ENCODE results near the gene MYH6.
A peak's percentile ranks its signal among the peaks of the same experiment; 100 is the strongest.
"Not testable (repeated sequence)": the region's sequence is repeated elsewhere in the genome, so short reads cannot be mapped to it uniquely, and the experiment has no call there.

Gene MYH6

DNA sequence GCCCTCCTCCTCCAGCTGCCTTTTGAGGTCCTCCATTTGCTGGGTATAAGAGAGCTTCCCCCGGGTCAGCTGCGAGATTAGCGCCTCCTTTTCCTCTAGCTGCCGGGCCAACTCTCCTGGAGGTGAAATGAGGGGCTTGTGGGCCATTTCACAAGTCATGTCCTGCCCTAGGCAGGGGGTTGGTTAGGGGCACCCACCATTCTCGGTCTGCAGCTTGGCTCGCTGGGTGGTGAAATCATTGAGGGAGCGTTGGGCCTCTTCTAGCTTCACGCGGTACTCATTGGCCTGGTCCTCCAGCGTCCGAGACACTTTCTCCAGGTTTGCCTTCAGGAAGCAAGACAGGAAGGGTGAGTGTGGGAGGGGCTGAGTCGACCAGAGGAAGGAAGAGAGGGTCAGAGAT is 18.7 kb downstream of the MYH6 start:
- no peak for DNase-seq

GRCh38 chr14:23388996-23389395 is 19.1 kb downstream of the MYH6 start:
- DNase-seq: no peak

- DNase-seq: no peak
Measured at GRCh38 chr14:23387916-23388882, 19.9 kb downstream of the MYH6 start.

- DNase-seq: no peak
Measured at GRCh38 chr14:23386999-23387398, 21.1 kb downstream of the MYH6 start.

DNA sequence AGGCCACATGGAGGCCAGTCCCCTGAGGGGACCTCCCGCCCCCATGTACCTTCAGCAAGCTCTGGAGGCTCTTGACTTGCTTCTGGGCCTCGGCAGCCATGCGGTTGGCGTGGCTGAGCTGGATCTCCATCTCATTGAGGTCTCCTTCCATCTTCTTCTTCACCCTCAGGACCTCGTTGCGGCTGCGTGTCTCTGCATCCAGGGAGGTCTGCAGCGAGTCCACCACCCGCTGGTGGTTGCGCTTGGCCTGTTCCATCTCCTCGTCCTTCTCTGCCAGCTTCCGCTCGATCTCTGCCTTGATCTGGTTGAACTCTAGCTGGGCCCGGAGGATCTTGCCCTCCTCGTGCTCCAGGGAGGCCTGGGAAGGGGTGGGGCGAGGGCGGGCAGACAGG is 21.8 kb downstream of the MYH6 start:
- not testable (repeated sequence) for DNase-seq

DNA sequence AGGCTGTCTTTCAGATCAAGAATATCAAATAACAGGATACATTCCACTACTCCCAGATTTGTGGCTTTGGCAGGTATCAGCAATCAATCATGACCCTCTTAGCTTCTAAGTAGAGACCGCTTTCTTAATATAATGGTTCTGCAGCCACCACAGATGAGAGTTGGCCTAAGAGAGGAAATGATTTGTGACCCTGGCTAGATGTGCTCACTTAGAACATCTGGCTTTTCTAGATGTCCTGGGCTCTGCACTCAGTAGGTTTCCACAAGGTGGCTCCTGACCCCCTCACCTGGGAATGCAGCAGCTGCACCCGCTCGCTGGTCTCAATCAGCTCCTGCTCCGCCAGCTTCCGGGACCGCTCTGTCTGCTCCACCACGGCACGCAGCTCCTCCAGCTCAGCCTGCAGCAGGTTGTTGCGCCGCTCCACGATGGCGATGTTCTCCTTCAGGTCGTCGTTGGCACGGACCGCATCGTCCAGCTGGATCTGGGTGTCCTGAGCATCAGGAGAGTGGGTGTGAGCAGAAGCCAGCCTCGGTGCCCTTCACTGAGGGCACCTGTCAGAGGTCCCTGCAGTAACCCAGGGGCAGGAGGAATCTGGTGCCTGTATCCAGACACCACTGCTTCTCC is 22.3 kb downstream of the MYH6 start:
- DNase-seq: no peak

- no peak for DNase-seq
Measured at GRCh38 chr14:23385244-23385641, 22.8 kb downstream of the MYH6 start.

GRCh38 chr14:23384364-23385080 is 23.6 kb downstream of the MYH6 start:
- no peak for DNase-seq

GRCh38 chr14:23382731-23383440 is 25.2 kb downstream of the MYH6 start:
- DNase-seq: no peak

DNA sequence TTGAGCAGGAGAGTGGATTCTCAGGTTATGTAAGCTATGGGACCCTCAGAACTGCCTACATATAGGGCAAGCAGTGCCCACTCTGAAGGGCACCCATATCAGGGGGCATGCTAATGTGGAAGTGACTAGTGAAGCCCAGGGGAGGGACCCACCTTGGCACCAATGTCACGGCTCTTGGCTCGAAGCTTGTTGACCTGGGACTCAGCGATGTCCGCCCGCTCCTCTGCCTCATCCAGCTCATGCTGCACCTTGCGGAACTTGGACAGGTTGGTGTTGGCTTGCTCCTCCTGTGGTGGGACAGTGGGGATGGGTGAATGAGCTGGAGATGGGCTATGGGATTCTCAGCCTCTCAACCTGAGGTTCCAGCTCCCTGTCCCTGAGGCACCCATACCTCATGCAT is 25.8 kb downstream of the MYH6 start:
- no peak for DNase-seq

GRCh38 chr14:23381871-23382270 is 26.2 kb downstream of the MYH6 start:
- DNase-seq: no peak

GRCh38 chr14:23380976-23381375 is 27.1 kb downstream of the MYH6 start:
- no peak for DNase-seq

DNA sequence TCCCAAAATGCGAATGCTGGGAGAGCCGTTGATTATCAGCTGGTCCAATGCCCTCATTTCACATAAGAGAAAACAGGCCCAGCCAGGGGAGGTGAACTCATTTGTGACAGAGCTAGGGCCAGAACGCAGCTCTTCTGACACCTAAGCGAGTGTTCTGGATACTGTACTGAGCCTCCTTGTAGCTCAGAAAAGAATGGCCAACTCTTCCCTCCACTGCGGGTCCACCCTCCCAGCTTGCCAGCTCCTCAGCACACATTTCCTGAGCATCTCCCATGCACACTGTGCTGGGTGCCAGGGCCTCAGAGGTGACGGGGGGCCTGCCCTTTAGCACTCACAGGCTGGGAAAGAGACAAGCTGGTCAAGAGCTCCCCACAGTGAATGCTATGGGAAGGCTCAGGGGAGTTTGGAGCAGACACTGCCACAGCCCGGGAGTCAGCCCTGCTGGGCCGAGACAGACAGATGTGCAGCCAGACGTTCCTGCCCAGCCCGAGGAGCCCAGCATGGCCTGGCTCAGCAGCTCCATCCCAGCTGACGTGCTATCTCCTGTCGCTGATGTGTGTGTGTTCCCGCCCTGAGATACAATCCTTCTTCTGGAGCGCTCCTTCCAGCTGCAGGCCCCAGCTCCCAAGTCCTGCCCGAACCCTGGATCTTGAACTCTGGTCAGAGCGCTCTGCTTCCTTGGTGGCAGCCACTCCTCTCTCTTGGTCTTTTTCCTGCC is 27.7 kb downstream of the MYH6 start:
- DNase-seq: no peak

DNA sequence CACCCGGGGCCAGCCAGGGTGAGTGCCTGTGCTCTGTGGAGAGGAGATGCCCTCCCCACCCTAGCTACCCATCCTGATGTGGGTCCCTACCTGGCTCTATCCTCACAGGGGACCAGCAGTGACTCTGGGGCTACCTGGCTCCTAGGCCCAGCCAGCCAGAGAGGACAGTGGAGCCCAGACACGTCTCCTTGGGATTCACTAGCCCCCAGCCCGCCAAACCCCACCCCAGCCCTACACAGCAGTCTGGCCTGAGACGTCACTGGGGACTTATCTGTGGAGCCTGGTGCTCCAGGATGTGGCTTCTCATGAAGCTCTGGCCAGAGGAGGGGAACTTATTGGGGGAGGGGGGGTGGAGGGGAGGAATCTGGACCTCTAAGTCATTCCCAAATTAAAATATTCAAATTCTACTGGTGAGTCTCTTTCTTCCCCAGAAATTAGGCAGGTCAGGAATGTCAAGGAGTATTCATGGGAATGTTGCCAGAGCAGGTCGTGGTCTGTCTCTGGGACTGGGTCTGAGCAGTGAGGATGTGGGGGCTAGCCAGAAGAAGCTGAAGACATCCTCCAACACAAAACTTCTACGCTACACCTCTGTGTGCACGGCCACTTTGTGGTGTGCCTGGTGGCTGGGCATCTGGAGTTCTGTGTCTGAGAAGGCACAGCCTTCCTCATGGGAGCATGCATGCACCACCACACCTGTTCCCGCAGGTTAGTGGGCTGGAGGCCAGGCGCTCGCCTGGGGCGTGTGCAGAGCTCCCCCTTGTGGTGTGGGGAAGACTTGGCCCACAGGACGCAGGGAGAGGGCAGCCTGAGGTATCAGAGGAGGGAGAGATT is 28.5 kb downstream of the MYH6 start:
- peak; percentile 15 for DNase-seq

GRCh38 chr14:23378612-23379220 is 29.4 kb downstream of the MYH6 start:
- no peak for DNase-seq

- DNase-seq: no peak
Measured at GRCh38 chr14:23377573-23378563, 30.2 kb downstream of the MYH6 start.

- DNase-seq: no peak
Measured at GRCh38 chr14:23377198-23377550, 30.9 kb downstream of the MYH6 start.

DNA sequence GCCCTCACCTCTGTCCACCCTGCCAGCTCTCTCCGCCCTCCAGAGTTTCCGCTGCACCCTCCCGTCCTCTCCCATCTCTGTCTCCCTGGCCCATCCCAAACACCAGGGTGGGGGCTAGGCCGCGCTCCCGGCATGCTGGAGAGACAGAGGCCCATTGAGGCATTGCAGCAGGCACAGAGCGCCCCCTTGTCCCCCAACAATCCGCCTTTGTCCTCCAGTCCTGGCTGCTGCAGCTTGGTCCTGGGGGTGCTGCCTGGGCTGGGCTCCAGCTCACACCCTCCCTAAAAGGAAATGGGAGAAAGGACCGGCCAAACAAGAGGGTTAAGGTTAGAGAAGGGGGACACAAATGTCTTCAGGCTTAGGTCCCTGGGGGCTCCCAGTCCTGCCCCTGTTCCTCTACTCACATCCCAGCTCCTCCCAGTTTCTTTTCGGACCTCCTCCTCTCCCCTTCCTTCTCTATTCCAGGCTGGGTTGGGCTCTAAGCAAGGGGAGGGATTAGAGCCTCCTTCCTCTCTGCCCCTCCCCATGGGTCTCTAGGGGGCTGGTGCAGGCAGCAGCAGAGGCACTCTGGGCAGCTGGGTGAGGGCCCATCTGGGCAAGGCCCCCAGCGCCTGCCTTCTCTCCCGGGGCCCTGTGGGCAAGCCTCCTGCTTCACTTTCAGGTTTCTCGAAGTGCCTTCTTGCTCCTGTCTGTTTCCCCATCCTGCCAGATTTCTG is 31.4 kb downstream of the MYH6 start, which contains the start of gene CMTM5:
TSS of gene CMTM5 (plus strand) at position 565 of the 716 bp plus-strand sequence. CDS start 206 bp downstream, outside the sequence.
- no peak for DNase-seq
